Measurements from ENCODE around the gene ANKRD29. TPM values are rescaled to one million over a fixed set of nuclear protein-coding genes. Genes with fewer than 3 reads are reported as not detected.
"Not testable (repeated sequence)": the region's sequence is repeated elsewhere in the genome, so short reads cannot be mapped to it uniquely, and the experiment has no call there.

Gene ANKRD29
- total and polyA plus RNA-seq, 2 donors (not counting 3 experiments of a cell fraction or from before 2014, with no cell fraction given) = 0.03 to 2.6 TPM

DNA sequence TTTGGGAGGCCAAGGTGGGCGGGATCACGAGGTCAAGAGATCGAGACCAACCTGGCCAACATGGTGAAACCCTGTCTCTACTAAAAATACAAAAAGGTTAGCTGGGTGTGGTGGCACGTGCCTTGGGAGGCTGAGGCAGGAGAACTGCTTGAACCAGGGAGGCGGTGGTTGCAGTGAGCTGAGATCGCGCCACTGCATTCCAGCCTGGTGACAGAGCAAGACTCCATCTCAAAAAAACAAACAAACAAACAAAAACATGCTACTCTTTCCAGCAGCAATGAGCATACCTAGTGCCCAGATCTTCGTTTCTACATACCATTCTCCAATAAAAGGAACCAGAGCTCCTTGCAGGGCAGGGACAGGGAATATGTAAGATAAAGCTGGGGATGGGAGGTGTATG lies 105.2 kb downstream of the ANKRD29 start:
- H3K4me1 ChIP-seq (ENCODE audit: control insufficient read depth, extremely low read depth, insufficient read depth, low read length); intact Hi-C loops (cut with micrococcal nuclease); H2AFZ ChIP-seq (ENCODE audit: low read depth, low read length); FAIRE-seq; DNase-seq (ENCODE audit: low read depth, low spot score); POLR2A ChIA-PET; H3K9ac ChIP-seq (replicated peaks; ENCODE audit: extremely low read depth, insufficient read depth, low read length); H3K27ac ChIP-seq (ENCODE audit: insufficient read depth, low read depth, low read length); H3K9me3 ChIP-seq (replicated peaks; ENCODE audit: control insufficient read depth, insufficient read depth, low read length); H3K9me1 ChIP-seq (replicated peaks; ENCODE audit: control insufficient read depth, extremely low read depth, insufficient read depth, low read length); H4K20me1 ChIP-seq (replicated peaks; ENCODE audit: control insufficient read depth, extremely low read depth, insufficient read depth, low read length); CTCF ChIA-PET; H3K79me2 ChIP-seq (ENCODE audit: control insufficient read depth, insufficient read depth, low read length); H3K4me3 ChIP-seq (replicated peaks in 1 of 3; ENCODE audit: insufficient read depth in 1 of 3, low read depth in 1 of 3, low read length in 3 of 3); H3K27me3 ChIP-seq (ENCODE audit: control insufficient read depth in 2 of 2, insufficient read depth in 2 of 2, low read length in 2 of 2); dilution Hi-C loops (cut with MboI; ENCODE audit: extremely low pct_ligation_motif_present, low sequenced_read_pairs); H3K4me2 ChIP-seq (ENCODE audit: insufficient read depth, low read length); BruUV-seq (replicated peaks): not testable (repeated sequence)
- peaks cover 13 to 25% of the 10 kb centered on the region in 2 experiments for H3K36me3 ChIP-seq (ENCODE audit: control insufficient read depth in 2 of 2, extremely low read depth in 1 of 2, insufficient read depth in 2 of 2, low read length in 2 of 2)

GRCh38 chr18:23556145-23556780 lies 106.4 kb downstream of the ANKRD29 start:
- H3K27me3 ChIP-seq (ENCODE audit: control insufficient read depth in 2 of 2, insufficient read depth in 2 of 2, low read length in 2 of 2) = no peaks in the 10 kb centered on the region
- no peaks in the 10 kb centered on the region for H3K9me1 ChIP-seq (replicated peaks; ENCODE audit: control insufficient read depth, extremely low read depth, insufficient read depth, low read length)
- no peak overlapping the region for H3K27ac ChIP-seq (ENCODE audit: insufficient read depth, low read depth, low read length)
- no peaks in the 10 kb centered on the region for H4K20me1 ChIP-seq (replicated peaks; ENCODE audit: control insufficient read depth, extremely low read depth, insufficient read depth, low read length)
- H3K79me2 ChIP-seq (ENCODE audit: control insufficient read depth, insufficient read depth, low read length) = no peaks in the 10 kb centered on the region
- FAIRE-seq (no peak), DNase-seq (ENCODE audit: low read depth, low spot score) (no peak)
- H3K36me3 ChIP-seq (ENCODE audit: control insufficient read depth in 2 of 2, extremely low read depth in 1 of 2, insufficient read depth in 2 of 2, low read length in 2 of 2) = peaks cover 12 to 28% of the 10 kb centered on the region in 2 experiments
- BruUV-seq (replicated peaks) = no TSS peak
- no peak overlapping the region for H3K4me3 ChIP-seq (replicated peaks in 1 of 3; ENCODE audit: insufficient read depth in 1 of 3, low read depth in 1 of 3, low read length in 3 of 3)
- no peaks in the 10 kb centered on the region for H3K4me1 ChIP-seq (ENCODE audit: control insufficient read depth, extremely low read depth, insufficient read depth, low read length)
- H3K9me3 ChIP-seq (replicated peaks; ENCODE audit: control insufficient read depth, insufficient read depth, low read length) = no peaks in the 10 kb centered on the region
- intact Hi-C loops (cut with micrococcal nuclease) (no loop called here), dilution Hi-C loops (cut with MboI; ENCODE audit: extremely low pct_ligation_motif_present, low sequenced_read_pairs) (no loop called here)
- POLR2A ChIA-PET = no interaction called here
- no peak overlapping the region for H3K4me2 ChIP-seq (ENCODE audit: insufficient read depth, low read length)
- H2AFZ ChIP-seq (ENCODE audit: low read depth, low read length) = no peak overlapping the region
- CTCF ChIA-PET = interaction anchor here (0.8 kb wide), 1 partner anchor 147 kb away, joined by 4 read pairs; no protein-coding TSS in a partner anchor
- no peak overlapping the region for H3K9ac ChIP-seq (replicated peaks; ENCODE audit: extremely low read depth, insufficient read depth, low read length)
- TF ChIP-seq POLR2AphosphoS5 (IDR thresholded peaks at IDR 0.05; ENCODE audit: insufficient read depth, low read depth, low read length) (no peak), GATA2 (IDR thresholded peaks at IDR 0.05; ENCODE audit: insufficient read depth, insufficient read length, low read depth, low read length) (no peak), POLR2A (IDR thresholded peaks at IDR 0.05; ENCODE audit: low read depth, low read length) (no peak), FOS (IDR thresholded peaks at IDR 0.05; ENCODE audit: borderline replicate concordance, insufficient read depth, low read length) (no peak), JUN (IDR thresholded peaks at IDR 0.05; ENCODE audit: borderline replicate concordance, insufficient read depth, insufficient read length, low read depth) (no peak), MYC (IDR thresholded peaks at IDR 0.05; ENCODE audit: low read depth, low read length) (no peak), MAX (IDR thresholded peaks at IDR 0.05; ENCODE audit: insufficient read depth, insufficient read length) (no peak), CTCF (IDR thresholded peaks at IDR 0.05; ENCODE audit: extremely low read depth in 1 of 2, insufficient read depth in 1 of 2, low read depth in 1 of 2, low read length in 2 of 2) (no peak), EZH2 (IDR thresholded peaks at IDR 0.05; ENCODE audit: borderline replicate concordance, low read depth, low read length, severe bottlenecking) (no peak)
